HPDE6-E6E7 (cell line): Measurements from ENCODE around the gene PGBD5.
A peak's percentile ranks its signal among the peaks of the same experiment; 100 is the strongest.

Experiments
- DNase-seq: peaks from one replicate; pipeline ENCODE4 v3.0.0; 2011; ENCODE audit warnings: missing footprints; ENCODE audit errors: extremely low spot score

Gene PGBD5

DNA sequence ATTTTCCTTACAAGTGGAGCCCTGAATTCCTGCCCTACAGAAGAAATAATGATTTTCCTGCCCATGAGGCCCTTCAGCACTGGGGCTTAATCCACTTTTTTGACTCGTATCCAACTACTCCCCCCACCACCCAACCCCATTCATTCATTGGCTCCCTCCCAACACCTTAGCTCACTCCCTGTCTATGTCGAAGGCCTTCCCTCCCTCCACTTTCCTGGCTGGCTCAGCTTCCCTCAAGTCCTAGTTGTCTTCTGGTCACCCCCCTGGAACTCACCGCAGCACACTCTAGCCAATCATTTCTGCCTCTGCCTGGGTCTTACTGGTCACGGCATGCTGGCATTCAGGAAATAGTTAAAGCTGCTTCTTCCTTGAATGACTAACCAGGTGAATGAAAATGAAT lies 118.9 kb downstream of the PGBD5 start:
- DNase-seq, result peak; percentile 84

DNA sequence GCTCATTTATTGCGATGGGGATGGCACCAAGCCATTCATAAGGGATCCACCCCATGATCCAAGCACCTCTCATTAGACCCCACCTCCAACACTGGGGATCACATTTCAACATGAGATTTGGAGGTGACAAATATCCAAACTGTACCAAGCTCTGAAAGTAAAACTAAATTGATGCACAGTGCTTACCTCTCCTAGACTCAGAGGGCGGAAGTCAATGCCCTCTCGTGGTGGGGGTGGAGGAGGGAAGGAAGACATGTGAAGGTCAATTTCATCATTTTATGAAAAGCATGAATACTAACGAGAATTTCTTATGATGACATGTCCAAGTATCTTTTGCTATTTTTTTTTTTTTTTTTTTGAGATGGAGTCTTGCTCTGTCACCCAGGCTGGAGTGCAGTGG lies 120.0 kb downstream of the PGBD5 start:
- no peak for DNase-seq

DNA sequence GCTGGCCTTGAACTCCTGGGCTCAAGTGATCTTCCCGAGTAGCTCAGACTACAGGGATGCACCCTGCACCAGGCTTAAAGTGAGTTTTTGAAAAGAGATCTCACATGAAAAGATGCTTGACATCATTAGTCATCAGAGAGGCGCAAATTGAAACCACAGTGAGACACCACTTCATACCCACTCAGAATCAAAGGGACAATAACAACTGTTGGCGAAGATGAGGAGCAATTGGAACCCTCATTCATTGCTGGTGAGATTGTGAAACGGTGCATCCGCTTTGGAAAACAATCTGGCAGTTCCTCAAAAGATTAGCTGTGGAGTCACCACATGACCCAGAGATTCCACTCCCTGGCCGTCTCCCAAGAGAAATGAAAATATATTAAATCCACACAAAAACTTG lies 122.3 kb downstream of the PGBD5 start:
- no peak for DNase-seq

DNA sequence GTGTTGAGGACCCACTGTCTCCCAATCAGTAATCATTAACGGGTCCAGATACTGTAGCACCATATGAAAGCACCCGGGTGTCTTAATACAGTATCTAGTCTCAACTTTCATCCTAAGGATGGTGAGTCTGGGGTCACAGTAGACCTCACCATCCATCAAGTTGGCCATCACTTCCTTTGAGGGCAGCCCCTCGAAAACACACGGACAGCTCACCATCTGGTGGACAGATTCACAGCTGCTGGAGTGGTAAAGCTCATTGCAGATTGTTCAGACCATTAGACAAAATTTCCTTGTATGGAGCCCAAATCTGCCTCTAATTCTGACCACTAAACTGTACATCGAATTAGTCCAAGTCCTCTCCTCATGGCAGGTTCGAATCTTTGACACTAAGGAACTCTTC lies 123.1 kb downstream of the PGBD5 start:
- DNase-seq, result no peak

DNA sequence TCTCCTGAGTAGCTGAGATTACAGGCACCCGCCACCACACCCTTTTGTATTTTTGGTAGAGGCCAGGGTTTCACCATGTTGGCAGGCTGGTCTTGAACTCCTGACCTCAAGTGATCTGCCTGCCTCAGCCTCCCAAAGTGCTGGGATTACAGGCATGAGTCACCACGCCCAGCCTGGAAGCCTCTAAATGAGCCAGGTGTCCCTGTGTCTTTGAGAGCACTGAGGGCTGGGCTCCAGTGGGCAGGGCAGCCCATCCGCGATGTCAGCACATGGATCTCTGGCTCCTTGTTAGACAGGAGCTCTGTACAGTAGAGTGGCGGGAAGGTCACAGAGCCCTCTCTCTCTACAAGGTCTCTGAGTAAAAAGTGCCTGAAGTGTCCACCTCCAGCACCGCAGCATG lies 124.3 kb downstream of the PGBD5 start:
- DNase-seq, result no peak

DNA sequence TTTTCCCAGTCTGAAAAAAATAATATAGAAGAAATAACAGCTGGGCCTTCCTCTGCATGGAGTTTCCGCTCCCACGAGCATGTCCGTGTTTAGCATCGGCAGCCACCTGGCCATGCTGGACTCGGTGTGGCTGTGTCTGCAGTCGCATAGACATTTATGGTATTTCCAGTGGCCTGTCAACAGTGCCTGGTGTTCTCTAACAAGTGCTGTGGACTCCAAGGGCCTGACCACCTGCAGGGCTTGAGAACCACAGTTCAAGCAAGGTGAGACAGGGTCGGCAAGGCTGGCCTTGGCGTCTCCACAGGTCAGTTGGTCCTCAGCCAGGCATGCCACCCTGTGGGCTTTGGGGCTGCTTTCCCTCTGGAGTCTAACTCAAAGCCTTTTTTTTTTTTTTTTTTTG lies 124.8 kb downstream of the PGBD5 start:
- DNase-seq, result no peak

DNA sequence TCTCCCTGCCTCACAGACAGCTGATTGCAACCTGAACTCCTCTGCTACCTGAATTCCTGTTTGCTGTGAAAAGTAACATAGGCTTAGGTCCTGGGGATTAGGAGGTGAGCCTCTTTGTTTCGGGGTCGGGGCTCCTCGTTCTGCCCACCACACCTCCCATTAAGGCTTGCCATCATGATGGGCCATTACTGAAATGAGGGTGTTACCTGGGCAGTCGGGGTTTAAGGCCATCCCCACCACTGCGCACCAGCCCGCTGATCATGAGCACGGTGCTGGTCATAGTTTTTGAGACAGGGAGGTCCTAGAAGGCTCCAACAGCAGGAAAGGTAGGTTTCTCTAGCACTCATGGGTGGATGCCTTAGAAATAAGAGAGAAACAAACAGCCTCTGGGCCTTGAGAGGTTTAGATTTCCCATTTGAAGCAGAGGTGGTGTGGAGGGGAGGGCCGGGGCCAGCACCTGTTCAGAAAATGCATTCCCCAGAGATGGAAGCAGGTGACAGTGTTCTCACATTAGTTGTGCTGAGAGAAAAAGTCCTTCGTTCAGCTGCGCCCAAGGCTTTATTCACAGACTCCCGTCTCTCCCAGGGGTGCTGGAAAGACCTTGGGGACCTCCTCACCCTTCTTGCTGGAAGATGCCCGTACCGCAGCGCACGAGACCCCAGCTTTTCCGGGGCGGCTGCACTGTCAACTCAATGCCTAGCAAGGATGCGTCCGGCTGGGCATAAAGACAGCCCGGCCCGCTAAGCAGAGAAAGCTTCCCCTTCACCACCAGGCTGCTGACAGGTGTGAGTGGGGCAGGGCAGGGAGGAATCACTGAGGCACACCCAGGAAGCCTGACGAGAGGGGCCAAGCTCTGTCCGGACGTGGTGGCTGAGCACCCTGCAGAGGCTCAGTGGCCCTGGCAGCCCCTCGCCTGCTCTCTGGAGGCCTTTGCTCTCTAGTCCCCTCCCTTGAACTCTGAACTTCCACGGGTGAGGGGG lies 125.5 kb downstream of the PGBD5 start:
- no peak for DNase-seq

DNA sequence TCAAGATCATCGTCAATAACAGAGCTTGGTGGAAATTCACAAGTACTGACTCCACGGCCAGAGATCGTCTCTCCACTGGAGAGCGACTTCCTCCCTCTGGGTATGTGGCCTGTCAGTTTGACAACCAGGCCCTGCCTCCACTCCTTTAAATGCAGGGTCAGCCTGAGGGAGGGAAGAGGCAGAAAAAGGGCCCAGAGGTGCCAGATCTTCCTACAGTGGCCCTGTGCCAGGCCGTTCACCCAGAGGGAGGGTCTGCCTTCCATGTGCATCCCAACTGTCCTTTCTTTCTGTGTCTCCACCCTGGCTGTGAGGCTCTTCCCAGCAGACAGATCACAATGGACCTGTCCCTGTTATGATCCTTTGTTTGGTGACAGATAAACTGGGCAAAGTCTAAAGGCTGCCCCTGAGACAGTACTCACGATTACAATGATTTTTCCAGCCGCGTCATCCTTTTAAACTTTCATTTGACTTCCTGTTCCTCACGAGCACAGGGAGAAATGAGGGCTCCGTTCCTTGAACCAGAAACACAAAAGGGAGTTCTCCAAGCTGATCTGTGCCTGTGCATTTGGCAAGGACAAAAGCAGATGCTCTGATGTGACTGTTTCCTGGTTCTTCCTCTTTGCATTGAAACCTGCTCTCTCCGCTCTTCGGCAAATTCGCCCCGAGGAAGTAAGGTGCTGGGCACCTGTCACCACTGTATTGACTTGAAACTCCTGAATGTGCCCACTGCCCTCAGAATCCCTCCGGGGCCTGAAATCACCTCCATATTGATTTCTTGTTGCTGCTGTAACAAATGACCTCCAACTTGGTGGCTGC lies 126.7 kb downstream of the PGBD5 start:
- no peak for DNase-seq

DNA sequence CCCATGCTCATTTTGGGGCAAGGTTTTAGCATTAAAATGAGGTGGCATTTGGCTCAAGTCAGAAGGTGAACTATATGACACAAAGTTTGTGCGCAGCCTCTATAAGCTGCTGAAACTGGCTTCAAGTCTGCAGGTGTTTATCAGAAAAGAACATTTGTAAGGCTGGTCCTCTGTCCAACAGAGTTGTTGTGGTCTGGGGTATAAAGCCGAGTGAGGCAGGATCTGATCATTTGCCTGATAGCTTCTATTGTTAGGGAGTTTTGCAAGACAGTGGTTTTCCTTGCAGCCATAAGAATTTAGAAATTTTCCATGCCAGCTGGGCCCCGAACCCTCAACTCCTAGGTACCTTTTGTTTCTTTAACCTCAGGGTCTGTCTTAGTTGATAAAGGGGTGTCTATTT lies 130.8 kb downstream of the PGBD5 start:
- no peak for DNase-seq

DNA sequence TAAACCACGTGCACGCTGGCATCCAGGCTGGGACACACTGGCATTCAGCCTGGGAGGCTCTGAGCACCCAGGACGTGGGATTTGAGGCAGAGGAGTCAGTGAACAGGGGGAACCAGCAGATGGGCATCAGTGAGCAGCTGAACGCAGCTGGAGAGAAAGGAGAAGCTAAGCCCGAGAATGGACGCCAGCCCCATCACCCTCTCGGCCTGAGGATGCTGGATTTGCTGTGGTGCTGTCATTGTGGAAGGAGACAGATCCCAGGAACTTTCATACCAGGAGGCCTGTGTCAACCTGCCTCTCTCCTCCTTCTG lies 132.8 kb downstream of the PGBD5 start:
- no peak for DNase-seq

DNA sequence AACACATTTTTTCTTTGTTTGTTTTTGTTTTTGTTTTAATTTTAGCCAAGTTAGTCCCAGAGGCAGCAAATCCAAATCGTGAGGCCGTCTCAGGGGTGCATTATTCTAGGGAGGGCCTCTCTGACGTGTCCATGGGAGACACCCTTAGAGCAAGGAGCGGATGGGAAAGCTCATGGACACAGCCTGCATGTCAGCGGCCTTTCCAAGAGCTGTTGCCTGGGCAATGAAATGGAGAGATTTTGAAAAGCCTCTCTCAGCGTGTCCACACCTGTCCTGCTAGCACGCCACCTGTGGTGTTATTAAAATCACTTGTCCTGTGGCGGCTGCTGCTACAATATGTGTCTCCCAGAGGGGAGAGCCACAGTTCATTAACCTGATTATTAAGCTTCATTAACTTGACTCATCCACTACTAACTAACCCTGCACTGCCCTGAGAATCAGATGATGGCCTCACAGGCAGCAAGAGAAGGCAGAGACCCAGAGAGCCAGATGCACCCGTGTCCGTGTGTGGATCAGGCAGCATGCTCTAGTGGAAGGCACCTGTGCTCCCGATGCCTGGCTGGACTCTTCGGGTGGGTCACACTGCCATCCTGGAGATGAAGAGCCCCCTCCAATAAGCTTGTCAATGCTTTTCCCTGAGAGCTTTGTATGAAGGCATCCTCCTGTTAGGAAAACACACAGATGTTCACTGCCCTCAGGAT lies 133.3 kb downstream of the PGBD5 start:
- DNase-seq, result peak; percentile 29

DNA sequence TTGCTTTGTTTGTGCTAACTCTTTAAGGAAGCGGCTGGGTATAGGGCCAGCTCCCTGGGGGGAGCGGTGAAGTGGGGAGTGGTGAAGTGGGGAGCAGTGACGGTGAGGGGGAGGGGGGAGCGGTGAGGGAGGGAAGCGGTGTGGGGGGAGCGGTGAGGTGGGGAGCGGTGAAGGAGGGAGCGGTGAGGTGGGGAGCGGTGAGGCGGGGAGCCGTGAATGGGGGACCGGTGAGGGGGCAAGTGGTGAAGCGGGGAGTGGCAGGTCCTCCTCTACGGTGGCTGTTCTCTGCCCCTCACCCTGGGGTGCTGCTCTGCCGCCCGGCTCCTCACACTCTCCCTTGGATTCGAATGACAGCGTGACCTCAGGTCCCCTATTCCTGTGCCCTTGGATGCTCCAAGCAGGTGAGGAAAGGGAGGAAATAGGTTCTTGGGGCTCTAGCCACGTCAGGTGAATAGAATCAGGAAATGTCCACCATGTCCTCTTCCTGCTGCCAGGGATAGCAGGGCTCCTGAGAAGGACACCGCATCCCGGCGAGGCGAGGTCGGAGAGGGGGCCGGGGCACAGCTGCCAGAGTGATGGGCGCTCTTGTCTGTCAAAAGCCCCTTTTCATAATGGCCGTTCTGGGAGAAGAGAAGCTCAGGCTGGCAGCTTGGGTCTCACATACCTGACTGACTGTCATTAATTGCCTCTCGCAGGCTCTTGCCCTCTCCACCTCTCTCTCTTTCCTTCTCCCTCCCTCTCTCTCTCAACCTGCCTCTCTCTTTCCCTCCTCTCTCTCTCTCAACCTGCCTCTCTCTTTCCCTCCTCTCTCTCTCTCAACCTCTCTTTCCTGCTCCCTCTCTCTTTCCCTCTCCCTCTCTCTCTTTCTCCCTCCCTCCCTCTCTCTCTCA lies 134.2 kb downstream of the PGBD5 start:
- DNase-seq, result no peak

DNA sequence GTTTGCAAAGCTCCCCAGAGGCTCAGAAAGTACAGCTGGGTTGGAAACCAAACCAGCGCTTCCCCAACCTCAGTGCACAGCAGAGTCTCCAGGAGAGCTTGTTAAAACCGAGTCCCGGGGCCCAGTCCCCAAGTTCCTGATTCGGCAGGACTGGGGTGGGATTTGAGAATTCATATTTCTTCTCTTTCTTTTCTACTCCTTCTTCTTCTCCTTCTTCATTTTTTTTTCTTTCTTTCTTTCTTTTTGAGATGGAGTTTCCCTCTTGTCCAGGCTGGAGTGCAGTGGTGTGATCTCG lies 136.8 kb downstream of the PGBD5 start:
- no peak for DNase-seq

DNA sequence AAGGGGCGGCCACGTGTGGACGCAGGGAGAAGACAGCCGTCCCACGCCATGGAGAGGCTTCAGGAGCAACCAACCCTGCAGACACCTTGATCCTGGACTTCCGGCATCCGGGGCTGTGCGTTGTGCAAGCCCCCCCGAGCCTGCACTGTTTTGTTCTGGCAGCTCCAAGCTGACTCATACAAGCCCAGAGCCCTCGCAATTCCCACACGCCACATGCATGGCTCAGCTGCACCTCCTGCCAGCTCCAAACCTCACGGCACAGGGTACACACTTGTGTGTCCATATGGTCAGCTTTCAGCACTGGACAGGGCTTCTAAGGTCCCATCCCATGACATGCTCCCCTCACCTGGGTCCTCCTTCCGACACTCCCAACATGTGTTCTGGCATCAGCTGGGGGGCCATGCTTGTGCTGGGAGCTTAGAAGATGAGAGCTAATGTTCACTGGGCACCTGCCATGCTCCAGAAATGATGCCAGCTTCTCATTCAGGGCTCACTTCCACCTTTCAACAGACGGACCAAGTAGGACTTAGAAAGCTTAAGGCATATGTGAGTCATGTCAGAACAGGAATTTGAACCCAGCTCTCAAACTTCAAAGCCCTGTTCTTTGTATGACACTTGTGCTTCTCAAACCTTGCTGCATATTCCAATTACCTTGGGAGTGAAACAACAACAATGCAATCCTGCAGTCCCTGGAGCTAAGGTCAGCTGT lies 137.3 kb downstream of the PGBD5 start:
- no peak for DNase-seq

DNA sequence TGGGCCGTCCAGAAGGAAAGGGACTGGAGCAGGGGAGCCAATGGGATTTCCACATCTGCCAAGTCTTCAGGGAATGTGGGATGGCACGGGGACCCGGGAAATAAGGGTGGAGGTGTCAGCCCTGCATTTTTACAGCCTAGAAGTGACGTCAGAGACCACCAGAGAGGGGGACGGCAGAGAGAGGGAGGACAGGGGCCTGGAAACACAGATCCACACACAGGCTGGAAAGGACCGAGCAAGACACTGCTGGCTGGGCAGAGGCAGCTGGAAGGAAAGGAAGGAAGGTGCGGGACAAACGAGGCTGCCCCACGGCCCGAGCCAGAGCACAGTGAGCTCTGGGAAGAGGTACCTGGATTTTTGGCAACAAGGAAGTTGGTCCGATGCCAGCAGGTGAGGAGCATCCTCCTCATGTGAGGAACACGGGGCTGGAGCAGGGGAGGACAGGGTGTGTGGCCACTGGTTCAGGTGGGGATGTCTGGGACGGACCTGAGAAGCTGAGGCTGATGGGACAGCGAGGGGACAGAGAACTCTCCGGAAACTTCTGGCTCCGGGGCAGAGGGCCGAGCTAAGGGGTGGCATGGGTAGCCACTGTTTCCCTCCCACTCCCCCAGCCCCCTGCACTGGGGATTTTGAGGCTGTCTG lies 138.3 kb downstream of the PGBD5 start:
- DNase-seq, result no peak

DNA sequence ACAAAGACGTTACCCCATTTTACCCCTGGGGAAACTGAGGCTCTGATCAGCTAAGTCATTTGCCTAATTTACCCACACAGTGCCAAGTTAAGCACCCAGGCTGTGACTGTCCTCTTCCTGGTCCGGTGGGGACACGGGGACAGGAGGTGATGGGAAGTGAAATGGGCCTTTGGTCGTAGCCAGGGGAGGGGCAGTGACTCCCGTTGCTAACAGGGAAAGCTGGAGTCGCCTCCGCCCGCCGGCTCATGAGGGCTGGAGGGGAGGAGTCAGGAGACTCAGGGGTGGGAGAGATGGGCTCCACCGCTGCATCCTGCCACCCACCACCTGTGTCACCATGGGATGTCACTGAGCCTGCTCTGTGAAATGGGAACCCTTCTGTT lies 139.3 kb downstream of the PGBD5 start:
- no peak for DNase-seq

DNA sequence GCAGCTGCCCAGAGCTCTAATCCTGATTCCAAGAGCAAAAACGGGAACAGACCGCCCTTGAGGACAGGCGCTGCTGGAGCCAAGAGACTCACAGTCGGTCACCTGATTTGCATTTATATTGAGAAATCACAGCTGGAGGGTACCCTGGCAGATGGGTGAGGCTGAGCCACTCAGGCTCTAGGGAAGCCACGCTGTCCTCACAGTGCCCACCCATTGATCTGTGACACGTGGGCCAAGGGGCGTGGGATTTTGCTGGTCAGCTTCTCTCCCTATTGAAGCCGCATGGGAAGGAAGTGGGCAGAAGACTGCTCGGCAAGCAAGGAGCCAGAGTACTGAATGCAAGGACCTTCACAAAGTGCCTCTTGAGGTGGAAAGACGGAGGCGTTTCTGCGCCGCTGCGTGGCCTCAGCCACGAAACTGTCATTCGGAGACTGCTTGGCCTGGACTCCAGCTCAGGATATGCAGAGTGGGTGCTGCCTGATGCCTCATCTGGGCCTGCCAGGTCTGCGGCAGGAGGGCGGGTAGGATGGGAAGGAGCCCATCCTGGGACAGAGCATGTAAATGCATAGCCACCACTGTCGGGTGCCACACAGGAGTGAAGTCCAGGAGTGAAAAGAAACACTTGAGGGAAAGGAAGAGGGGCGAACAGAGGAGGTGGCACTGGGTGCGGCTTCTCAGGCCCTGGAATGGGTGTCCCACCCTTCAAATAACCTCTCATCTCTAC lies 139.8 kb downstream of the PGBD5 start:
- no peak for DNase-seq

DNA sequence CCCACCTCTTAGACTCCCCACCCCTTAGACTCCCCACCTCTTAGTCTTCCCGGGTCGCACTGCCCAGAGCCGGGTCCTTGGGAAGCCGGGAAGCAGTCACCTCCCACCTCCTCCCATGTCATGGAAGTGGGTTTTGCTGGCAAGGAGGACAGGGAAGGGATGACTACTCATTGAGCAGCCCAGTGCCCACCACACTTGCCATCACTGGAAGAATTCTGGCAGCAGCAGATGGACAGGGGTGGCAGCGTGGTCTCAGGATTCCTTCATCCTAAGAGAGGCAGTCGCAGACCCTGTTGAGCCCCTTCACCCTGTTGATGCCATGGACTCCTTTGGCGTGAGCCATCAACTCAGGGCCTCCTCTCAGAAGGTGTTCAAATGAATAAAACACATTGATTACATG lies 140.8 kb downstream of the PGBD5 start:
- DNase-seq, result no peak

DNA sequence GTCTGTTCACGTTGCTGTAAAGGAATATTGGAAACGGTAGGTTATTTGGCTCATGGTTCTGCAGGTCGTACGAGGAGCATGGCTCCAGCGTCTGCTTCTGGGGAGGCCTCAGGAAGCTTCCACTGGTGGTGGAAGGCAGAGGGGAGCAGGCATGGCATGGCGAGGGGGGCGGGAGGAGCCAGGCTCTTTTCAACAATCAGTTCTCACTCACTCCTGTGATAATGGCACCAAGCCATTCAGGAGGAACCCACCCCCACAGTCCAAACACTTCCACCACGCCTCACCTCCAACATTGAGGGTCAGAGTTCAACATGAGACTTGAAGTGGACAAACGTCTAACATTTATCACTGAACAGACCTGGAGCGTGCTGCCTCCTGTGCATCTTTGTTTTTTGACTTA lies 141.2 kb downstream of the PGBD5 start:
- no peak for DNase-seq

DNA sequence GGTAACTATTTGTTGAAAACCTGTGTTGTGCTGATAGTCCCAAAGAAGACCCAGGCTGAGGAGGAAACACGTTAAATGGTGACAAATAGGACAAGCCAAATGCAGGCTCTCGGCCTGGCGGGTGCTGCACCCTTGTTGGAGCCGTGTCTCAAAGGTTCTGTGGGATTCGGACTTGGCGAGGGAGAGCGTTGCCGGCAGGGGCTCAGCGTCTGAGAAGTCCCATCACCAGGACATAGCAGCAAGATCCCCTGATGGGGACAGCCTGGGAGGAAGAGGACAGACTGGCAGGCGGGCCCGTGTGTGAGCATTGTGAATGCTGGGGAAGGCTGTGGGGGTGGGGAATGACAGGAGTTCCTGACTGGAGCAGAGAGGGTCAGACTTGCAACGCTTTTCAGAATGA lies 142.5 kb downstream of the PGBD5 start:
- DNase-seq, result no peak
